Measurements from ENCODE around the gene TNS1.

TNS1 gene

GRCh38 chr2:217981971-217982370 is 20.8 kb downstream of the TNS1 start:
- Histone ChIP-seq H3K36me3 (ENCODE audit: control insufficient read depth in 1 of 2, insufficient read depth in 2 of 2, low read length in 2 of 2) (no peaks in the 10 kb centered on the region), H3K9me3 (ENCODE audit: control insufficient read depth in 1 of 2, low read length in 2 of 2) (no peaks in the 10 kb centered on the region), H3K4me1 (ENCODE audit: control insufficient read depth in 1 of 2, insufficient read depth in 2 of 2, low read length in 2 of 2) (peaks cover 9 to 27% of the 10 kb centered on the region in 2 donors), H3K27me3 (ENCODE audit: low read depth, low read length) (no peaks in the 10 kb centered on the region), H3K27ac (ENCODE audit: low read length) (no peak overlapping the region), H3K4me3 (ENCODE audit: low read depth in 1 of 2, low read length in 2 of 2) (no peak overlapping the region)

- Histone ChIP-seq H3K27ac (ENCODE audit: low read length) (no peak overlapping the region), H3K36me3 (ENCODE audit: control insufficient read depth in 1 of 2, insufficient read depth in 2 of 2, low read length in 2 of 2) (no peaks in the 10 kb centered on the region), H3K4me3 (ENCODE audit: low read depth in 1 of 2, low read length in 2 of 2) (no peak overlapping the region), H3K27me3 (ENCODE audit: low read depth, low read length) (no peaks in the 10 kb centered on the region), H3K9me3 (ENCODE audit: control insufficient read depth in 1 of 2, low read length in 2 of 2) (no peaks in the 10 kb centered on the region), H3K4me1 (ENCODE audit: control insufficient read depth in 1 of 2, insufficient read depth in 2 of 2, low read length in 2 of 2) (peaks cover 9 to 35% of the 10 kb centered on the region in 2 donors)
These were observed 21.6 kb downstream of the TNS1 start for GRCh38 chr2:217981084-217981730.

GRCh38 chr2:217980591-217980990 is 22.2 kb downstream of the TNS1 start:
- Histone ChIP-seq H3K9me3 (ENCODE audit: control insufficient read depth in 1 of 2, low read length in 2 of 2) (no peaks in the 10 kb centered on the region), H3K4me3 (ENCODE audit: low read depth in 1 of 2, low read length in 2 of 2) (no peak overlapping the region), H3K27me3 (ENCODE audit: low read depth, low read length) (no peaks in the 10 kb centered on the region), H3K36me3 (ENCODE audit: control insufficient read depth in 1 of 2, insufficient read depth in 2 of 2, low read length in 2 of 2) (no peaks in the 10 kb centered on the region), H3K27ac (ENCODE audit: low read length) (peak overlapping the region; percentile 20), H3K4me1 (ENCODE audit: control insufficient read depth in 1 of 2, insufficient read depth in 2 of 2, low read length in 2 of 2) (peaks cover 9 to 41% of the 10 kb centered on the region in 2 donors)

DNA sequence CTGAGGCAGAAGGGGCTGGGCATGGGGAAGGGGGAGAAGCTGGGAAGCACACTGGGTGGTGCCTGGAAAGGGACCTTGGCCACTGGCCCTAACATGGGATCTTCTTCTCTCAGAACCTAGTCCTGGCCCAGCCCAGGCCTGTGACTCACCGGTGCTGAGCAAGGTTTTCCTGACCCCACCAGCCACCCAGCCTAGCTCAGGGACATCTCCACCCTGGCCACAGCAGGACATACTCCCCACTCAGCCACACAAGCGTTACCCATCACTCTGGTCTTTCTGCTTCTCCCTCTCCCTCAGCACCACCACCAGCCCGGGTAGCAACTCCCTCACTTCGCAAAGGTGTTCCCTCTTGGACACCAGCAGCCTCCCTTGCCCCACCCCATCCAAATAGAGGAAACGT is 22.8 kb downstream of the TNS1 start:
- Histone ChIP-seq H3K9me3 (ENCODE audit: control insufficient read depth in 1 of 2, low read length in 2 of 2) (no peaks in the 10 kb centered on the region), H3K4me3 (ENCODE audit: low read depth in 1 of 2, low read length in 2 of 2) (no peak overlapping the region), H3K36me3 (ENCODE audit: control insufficient read depth in 1 of 2, insufficient read depth in 2 of 2, low read length in 2 of 2) (no peaks in the 10 kb centered on the region), H3K27ac (ENCODE audit: low read length) (peak overlapping the region; percentile 20), H3K4me1 (ENCODE audit: control insufficient read depth in 1 of 2, insufficient read depth in 2 of 2, low read length in 2 of 2) (peaks cover 9 to 47% of the 10 kb centered on the region in 2 donors), H3K27me3 (ENCODE audit: low read depth, low read length) (no peaks in the 10 kb centered on the region)

- H3K27me3 ChIP-seq (ENCODE audit: low read depth, low read length), result no peaks in the 10 kb centered on the region
- H3K4me1 ChIP-seq (ENCODE audit: control insufficient read depth in 1 of 2, insufficient read depth in 2 of 2, low read length in 2 of 2), result peaks cover 9 to 48% of the 10 kb centered on the region in 2 donors
These were observed 23.5 kb downstream of the TNS1 start for GRCh38 chr2:217979151-217979811.

DNA sequence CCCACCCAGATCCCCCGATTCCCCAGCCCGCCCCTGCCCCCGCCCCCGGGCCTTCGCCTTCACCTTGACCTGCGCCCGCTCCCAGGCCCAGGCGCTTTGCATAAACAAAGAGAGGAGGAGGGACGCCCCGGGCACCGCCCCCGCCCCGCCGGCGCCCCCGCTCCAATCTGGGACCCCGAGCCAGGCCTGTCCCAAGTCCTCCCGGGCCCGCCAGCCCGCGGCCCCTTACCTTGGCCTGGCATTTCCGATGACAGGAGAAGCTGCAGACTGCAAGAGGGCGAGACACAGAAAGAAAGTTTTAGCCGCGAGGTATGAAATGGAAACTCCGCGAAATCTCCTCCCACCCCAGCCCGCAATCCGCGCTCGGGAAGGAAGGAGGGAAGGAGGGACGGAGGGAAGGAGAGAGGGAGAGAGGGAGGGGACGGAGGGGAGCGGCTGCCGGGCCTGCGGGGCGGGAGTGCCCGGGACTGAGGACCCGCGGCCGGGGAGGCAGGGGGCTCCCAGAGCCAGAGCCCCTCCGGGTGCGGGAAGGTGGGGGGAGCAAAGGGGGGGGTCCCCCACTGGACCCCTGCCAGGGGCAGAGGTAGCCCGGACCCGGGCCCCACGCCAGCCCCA is 24.2 kb downstream of the TNS1 start:
- H3K36me3 ChIP-seq (ENCODE audit: control insufficient read depth in 1 of 2, insufficient read depth in 2 of 2, low read length in 2 of 2), result no peaks in the 10 kb centered on the region
- H3K27me3 ChIP-seq (ENCODE audit: low read depth, low read length), result no peaks in the 10 kb centered on the region
- peak overlapping the region; percentile 43 to 62 for H3K4me3 ChIP-seq (ENCODE audit: low read depth in 1 of 2, low read length in 2 of 2)
- peak overlapping the region; percentile 43 for H3K27ac ChIP-seq (ENCODE audit: low read length)
- H3K9me3 ChIP-seq (ENCODE audit: control insufficient read depth in 1 of 2, low read length in 2 of 2), result no peaks in the 10 kb centered on the region
- H3K4me1 ChIP-seq (ENCODE audit: control insufficient read depth in 1 of 2, insufficient read depth in 2 of 2, low read length in 2 of 2), result peaks cover 9 to 51% of the 10 kb centered on the region in 2 donors

More at GRCh38 chr2:217979151-217979811, 23.5 kb downstream of the TNS1 start:
- Histone ChIP-seq H3K4me3 (ENCODE audit: low read depth in 1 of 2, low read length in 2 of 2) (peak overlapping the region in 1 of 2 donors; percentile 62), H3K27ac (ENCODE audit: low read length) (peak overlapping the region; percentile 43), H3K9me3 (ENCODE audit: control insufficient read depth in 1 of 2, low read length in 2 of 2) (no peaks in the 10 kb centered on the region), H3K36me3 (ENCODE audit: control insufficient read depth in 1 of 2, insufficient read depth in 2 of 2, low read length in 2 of 2) (no peaks in the 10 kb centered on the region)

- Histone ChIP-seq H3K4me1 (ENCODE audit: control insufficient read depth in 1 of 2, insufficient read depth in 2 of 2, low read length in 2 of 2) (peaks cover 9 to 58% of the 10 kb centered on the region in 2 donors), H3K27ac (ENCODE audit: low read length) (peak overlapping the region; percentile 11), H3K4me3 (ENCODE audit: low read depth in 1 of 2, low read length in 2 of 2) (peak overlapping the region; percentile 52 to 62)
These were observed 24.8 kb downstream of the TNS1 start for GRCh38 chr2:217977840-217978535.

GRCh38 chr2:217976301-217976700 is 26.5 kb downstream of the TNS1 start:
- Histone ChIP-seq H3K27me3 (ENCODE audit: low read depth, low read length) (no peaks in the 10 kb centered on the region), H3K36me3 (ENCODE audit: control insufficient read depth in 1 of 2, insufficient read depth in 2 of 2, low read length in 2 of 2) (no peaks in the 10 kb centered on the region), H3K9me3 (ENCODE audit: control insufficient read depth in 1 of 2, low read length in 2 of 2) (no peaks in the 10 kb centered on the region), H3K27ac (ENCODE audit: low read length) (peak overlapping the region; percentile 32), H3K4me1 (ENCODE audit: control insufficient read depth in 1 of 2, insufficient read depth in 2 of 2, low read length in 2 of 2) (peaks cover 9 to 69% of the 10 kb centered on the region in 2 donors), H3K4me3 (ENCODE audit: low read depth in 1 of 2, low read length in 2 of 2) (no peak overlapping the region)

More at GRCh38 chr2:217977840-217978535, 24.8 kb downstream of the TNS1 start:
- Histone ChIP-seq H3K9me3 (ENCODE audit: control insufficient read depth in 1 of 2, low read length in 2 of 2) (no peaks in the 10 kb centered on the region), H3K27me3 (ENCODE audit: low read depth, low read length) (no peaks in the 10 kb centered on the region), H3K36me3 (ENCODE audit: control insufficient read depth in 1 of 2, insufficient read depth in 2 of 2, low read length in 2 of 2) (no peaks in the 10 kb centered on the region)

- no peak overlapping the region for H3K4me3 ChIP-seq (ENCODE audit: low read depth in 1 of 2, low read length in 2 of 2)
- no peaks in the 10 kb centered on the region for H3K36me3 ChIP-seq (ENCODE audit: control insufficient read depth in 1 of 2, insufficient read depth in 2 of 2, low read length in 2 of 2)
- H3K27me3 ChIP-seq (ENCODE audit: low read depth, low read length), result no peaks in the 10 kb centered on the region
- H3K4me1 ChIP-seq (ENCODE audit: control insufficient read depth in 1 of 2, insufficient read depth in 2 of 2, low read length in 2 of 2), result peaks cover 9 to 68% of the 10 kb centered on the region in 2 donors
- no peaks in the 10 kb centered on the region for H3K9me3 ChIP-seq (ENCODE audit: control insufficient read depth in 1 of 2, low read length in 2 of 2)
- no peak overlapping the region for H3K27ac ChIP-seq (ENCODE audit: low read length)
These were observed 27.2 kb downstream of the TNS1 start for GRCh38 chr2:217975626-217976025.

GRCh38 chr2:217974389-217975005 is 28.3 kb downstream of the TNS1 start:
- peak overlapping the region; percentile 30 for H3K27ac ChIP-seq (ENCODE audit: low read length)
- no peaks in the 10 kb centered on the region for H3K36me3 ChIP-seq (ENCODE audit: control insufficient read depth in 1 of 2, insufficient read depth in 2 of 2, low read length in 2 of 2)
- no peaks in the 10 kb centered on the region for H3K27me3 ChIP-seq (ENCODE audit: low read depth, low read length)
- H3K9me3 ChIP-seq (ENCODE audit: control insufficient read depth in 1 of 2, low read length in 2 of 2), result no peaks in the 10 kb centered on the region
- no peak overlapping the region for H3K4me3 ChIP-seq (ENCODE audit: low read depth in 1 of 2, low read length in 2 of 2)
- H3K4me1 ChIP-seq (ENCODE audit: control insufficient read depth in 1 of 2, insufficient read depth in 2 of 2, low read length in 2 of 2), result peaks cover 2 to 56% of the 10 kb centered on the region in 2 donors

Measured in muscle layer of duodenum (tissue), 2 donors.